ENCODE results near the gene CFAP74. TPM values are rescaled to one million over a fixed set of nuclear protein-coding genes. Genes with fewer than 3 reads are reported as not detected.

CFAP74 gene
- total and polyA plus RNA-seq, 3 donors from 2014 or later, result 16.4 to 25.5 (median 24.9) TPM

DNA sequence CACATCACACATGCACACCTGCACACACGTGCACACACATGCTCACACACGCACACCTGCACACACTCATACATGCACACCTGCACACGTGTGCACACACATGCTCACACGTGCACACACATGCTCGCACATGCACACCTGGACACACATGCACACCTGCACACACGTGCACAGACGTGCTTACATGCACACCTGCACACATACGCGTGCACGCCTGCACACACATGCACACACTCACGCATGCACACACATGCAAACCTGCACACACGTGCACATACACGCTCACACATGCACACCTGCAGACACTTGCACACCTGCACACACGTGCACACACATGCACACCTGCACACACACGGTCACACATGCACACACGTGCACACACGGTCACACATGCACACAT lies 32.6 kb downstream of the CFAP74 start:
- no peaks in the 10 kb centered on the region for H3K9me3 ChIP-seq
- no peaks in the 10 kb centered on the region for H3K36me3 ChIP-seq (ENCODE audit: low read depth, missing control alignments)
- no peaks in the 10 kb centered on the region for H3K27me3 ChIP-seq
- intact Hi-C loops (cut with DNase I; ENCODE audit: low total_unique reads), result no loop called here
- H3K4me1 ChIP-seq, result no peaks in the 10 kb centered on the region
- 55 to 79% methylated on average over 15 to 17 of the region's 17 CpGs for WGBS, 2 donors
- no peak overlapping the region for H3K4me3 ChIP-seq
- no peak for DNase-seq
- TF ChIP-seq, protein P1, sequence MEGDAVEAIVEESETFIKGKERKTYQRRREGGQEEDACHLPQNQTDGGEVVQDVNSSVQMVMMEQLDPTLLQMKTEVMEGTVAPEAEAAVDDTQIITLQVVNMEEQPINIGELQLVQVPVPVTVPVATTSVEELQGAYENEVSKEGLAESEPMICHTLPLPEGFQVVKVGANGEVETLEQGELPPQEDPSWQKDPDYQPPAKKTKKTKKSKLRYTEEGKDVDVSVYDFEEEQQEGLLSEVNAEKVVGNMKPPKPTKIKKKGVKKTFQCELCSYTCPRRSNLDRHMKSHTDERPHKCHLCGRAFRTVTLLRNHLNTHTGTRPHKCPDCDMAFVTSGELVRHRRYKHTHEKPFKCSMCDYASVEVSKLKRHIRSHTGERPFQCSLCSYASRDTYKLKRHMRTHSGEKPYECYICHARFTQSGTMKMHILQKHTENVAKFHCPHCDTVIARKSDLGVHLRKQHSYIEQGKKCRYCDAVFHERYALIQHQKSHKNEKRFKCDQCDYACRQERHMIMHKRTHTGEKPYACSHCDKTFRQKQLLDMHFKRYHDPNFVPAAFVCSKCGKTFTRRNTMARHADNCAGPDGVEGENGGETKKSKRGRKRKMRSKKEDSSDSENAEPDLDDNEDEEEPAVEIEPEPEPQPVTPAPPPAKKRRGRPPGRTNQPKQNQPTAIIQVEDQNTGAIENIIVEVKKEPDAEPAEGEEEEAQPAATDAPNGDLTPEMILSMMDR (IDR thresholded peaks at IDR 0.05), result no peak
- no peak for TF ChIP-seq POLR2A (IDR thresholded peaks at IDR 0.05)
- no peak overlapping the region for H3K27ac ChIP-seq

DNA sequence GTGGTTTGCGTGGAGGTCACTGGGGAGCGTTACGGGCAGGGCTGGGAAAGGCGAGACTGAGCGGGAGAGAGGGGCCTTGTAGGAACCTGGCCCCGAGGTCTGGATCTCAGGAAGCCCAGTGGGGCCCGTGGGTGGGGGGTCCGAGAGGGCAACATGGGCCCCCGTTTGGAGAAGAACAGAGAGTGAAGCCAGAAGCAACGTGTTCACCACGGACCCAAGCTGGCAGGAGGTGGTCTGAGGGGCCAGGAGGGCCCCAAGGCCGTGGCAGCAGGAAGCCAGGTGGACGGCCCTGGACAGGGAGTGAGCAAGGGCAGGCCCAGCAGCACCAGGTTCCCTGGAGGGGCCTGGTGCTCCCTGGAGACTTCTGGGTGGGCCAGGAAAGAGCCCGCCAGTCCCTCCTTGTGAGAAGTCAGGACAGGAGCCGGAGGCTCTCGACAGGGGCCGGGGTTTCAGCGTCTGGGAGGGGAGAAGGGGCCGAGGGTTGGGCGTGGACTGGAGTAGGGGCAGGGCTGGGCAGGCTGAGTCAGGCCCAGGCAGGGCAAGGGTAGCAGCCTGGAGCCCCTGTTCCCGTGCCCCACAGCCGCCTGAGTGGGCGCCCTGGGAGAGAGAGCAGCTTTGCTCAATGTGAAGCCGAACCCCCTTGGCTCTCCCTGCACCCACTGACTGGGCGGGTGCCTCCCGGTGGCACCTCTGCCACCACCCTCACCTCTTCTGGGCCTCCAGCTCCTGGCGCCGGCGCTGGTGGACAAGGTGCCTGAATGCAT lies 33.5 kb downstream of the CFAP74 start:
- Histone ChIP-seq H3K4me1 (no peaks in the 10 kb centered on the region), H3K36me3 (ENCODE audit: low read depth, missing control alignments) (no peaks in the 10 kb centered on the region), H3K27me3 (no peaks in the 10 kb centered on the region), H3K27ac (no peak overlapping the region), H3K9me3 (no peaks in the 10 kb centered on the region), H3K4me3 (no peak overlapping the region)
- intact Hi-C loops (cut with DNase I; ENCODE audit: low total_unique reads), result no loop called here
- no peak for DNase-seq
- TF ChIP-seq, protein P1 (IDR thresholded peaks at IDR 0.05), result no peak
- no peak for TF ChIP-seq POLR2A (IDR thresholded peaks at IDR 0.05)
- 64 to 78% methylated on average over 20 to 29 of the region's 29 CpGs for WGBS, 2 donors

DNA sequence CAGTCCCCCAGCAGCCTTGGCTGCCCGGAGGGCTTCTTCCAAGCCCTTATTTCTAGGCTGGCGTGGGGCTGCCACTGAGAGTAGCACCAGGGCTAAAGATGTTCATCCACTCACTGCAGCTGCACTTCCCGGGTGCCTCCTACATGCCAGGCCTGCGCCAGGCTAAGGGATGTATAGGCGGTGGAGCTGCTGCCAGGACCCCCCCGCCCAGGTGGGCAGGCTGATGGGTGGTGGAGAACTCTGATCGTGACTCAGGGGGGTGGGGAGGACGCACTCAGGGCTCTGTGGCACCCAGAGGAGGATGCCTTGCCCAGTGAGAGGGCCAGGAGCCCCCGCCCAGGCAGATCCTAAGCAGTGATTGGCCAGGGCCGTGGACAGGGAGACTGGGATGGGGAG lies 34.1 kb downstream of the CFAP74 start:
- no peak overlapping the region for H3K27ac ChIP-seq
- no peaks in the 10 kb centered on the region for H3K27me3 ChIP-seq
- H3K9me3 ChIP-seq, result no peaks in the 10 kb centered on the region
- 84 to 90% methylated on average over 6 to 9 of the region's 10 CpGs for WGBS, 2 donors
- no peak overlapping the region for H3K4me3 ChIP-seq
- TF ChIP-seq, protein P1 (IDR thresholded peaks at IDR 0.05), result no peak
- no peak for TF ChIP-seq POLR2A (IDR thresholded peaks at IDR 0.05)
- H3K36me3 ChIP-seq (ENCODE audit: low read depth, missing control alignments), result no peaks in the 10 kb centered on the region
- intact Hi-C loops (cut with DNase I; ENCODE audit: low total_unique reads), result no loop called here
- DNase-seq, result no peak
- H3K4me1 ChIP-seq, result no peaks in the 10 kb centered on the region

DNA sequence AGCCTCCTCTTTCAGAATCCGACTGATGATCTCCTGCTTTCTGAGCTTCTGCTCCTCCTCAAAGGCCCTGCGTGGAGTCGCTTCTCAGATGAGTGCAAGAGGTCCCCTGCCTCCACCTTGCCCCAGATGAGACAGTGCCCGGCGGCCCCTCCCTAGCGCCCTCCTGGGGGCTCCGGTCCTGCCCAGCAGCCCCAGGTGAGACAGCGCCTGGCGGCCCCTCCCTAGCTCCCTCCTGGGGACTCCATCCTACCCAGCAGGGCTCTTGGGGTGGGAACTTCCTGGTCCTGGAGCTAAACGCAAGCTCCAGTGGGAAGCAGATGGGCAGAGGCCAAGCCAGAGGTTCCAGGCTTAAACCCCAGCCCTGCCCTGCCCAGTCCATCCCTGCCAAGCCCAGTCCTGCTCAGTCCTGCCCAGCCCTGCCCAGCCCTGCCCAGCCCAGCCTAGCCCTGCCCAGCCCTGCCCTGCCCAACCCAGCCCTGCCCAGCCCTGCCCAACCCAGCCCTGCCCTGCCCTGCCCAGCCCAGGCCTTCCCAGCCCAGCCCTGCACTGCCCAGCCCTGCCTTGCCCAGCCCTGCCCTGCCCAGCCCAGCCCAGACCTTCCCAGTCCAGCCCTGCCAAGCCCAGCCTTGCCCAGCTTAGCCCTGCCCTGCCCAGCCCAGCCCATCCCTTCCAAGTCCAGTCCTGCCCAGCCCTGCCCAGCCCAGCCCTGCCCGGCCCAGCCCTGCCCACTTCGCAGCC lies 34.6 kb downstream of the CFAP74 start:
- no peaks in the 10 kb centered on the region for H3K27me3 ChIP-seq
- H3K4me1 ChIP-seq, result no peaks in the 10 kb centered on the region
- H3K4me3 ChIP-seq, result no peak overlapping the region
- 87 to 93% methylated on average over 9 to 12 of the region's 12 CpGs for WGBS, 2 donors
- H3K27ac ChIP-seq, result no peak overlapping the region
- H3K9me3 ChIP-seq, result no peaks in the 10 kb centered on the region
- intact Hi-C loops (cut with DNase I; ENCODE audit: low total_unique reads), result no loop called here
- TF ChIP-seq, protein P1 (IDR thresholded peaks at IDR 0.05), result no peak
- no peak for TF ChIP-seq POLR2A (IDR thresholded peaks at IDR 0.05)
- no peaks in the 10 kb centered on the region for H3K36me3 ChIP-seq (ENCODE audit: low read depth, missing control alignments)
- no peak for DNase-seq

Measured in testis (tissue), 3 donors.